HG02623 (cell line): Measurements from ENCODE around the gene FBXW11.
"Not testable (repeated sequence)": the region's sequence is repeated elsewhere in the genome, so short reads cannot be mapped to it uniquely, and the experiment has no call there.

ENCODE experiments used
- ATAC-seq: cut with Tn5 transposase; IDR thresholded peaks from one replicate; pipeline ENCODE4 v1.9.1; 2021; ENCODE audit warnings: moderate library complexity; ENCODE audit not compliant: unreplicated experiment

FBXW11 gene

GRCh38 chr5:171986772-171987171, 19.7 kb downstream of the FBXW11 start:
- no peak for ATAC-seq

DNA sequence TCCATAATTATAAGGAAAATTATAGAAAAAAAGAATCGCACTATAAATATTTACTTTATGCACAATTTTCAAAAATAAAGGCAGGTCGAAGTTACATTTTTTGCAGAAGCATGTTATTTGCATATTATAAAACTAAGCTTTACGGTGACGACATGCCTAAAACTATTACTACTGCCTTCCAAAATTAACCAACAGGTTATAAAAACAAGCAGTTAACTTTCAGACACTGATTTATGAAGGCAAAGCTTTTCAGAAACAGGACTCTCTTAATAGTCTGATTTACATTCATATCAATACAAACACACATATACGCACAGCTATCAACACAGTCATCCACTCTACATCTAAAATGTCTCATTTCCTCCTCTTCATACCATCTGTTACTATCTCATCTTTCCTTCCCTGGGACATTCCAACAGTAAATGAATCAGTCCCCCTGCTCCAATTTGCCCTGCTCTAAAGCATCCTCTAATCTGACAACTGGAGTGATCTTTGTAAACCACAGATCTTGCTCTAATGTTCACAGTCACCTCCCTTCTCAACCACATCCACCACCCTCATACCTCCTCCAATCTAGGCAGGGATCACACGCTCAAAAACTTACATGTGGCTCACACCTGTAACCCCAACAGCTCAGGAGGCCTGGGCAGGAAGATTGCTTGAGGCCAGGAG, 21.6 kb downstream of the FBXW11 start:
- ATAC-seq = peak; percentile 34

DNA sequence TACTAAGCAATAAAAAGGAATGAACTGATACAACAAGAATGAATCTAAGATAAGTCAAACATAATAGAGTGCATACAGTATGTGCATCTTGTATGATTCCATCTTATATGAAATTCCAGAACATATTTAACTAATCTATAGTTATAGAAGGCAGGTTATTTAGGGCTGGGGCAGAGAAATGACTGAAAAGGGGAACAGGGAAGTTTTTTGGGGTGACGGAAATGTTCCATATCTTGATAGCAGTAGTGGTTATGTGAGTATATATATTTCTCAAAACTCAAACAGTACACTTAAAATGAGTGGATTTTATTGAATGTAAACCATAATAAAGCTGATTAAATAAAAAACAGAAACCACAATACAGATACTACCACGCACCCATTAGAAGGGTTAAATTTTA, 24.6 kb downstream of the FBXW11 start:
- ATAC-seq = no peak

GRCh38 chr5:171980792-171981191, 25.6 kb downstream of the FBXW11 start:
- ATAC-seq = no peak

GRCh38 chr5:171979606-171980005, 26.8 kb downstream of the FBXW11 start:
- no peak for ATAC-seq

DNA sequence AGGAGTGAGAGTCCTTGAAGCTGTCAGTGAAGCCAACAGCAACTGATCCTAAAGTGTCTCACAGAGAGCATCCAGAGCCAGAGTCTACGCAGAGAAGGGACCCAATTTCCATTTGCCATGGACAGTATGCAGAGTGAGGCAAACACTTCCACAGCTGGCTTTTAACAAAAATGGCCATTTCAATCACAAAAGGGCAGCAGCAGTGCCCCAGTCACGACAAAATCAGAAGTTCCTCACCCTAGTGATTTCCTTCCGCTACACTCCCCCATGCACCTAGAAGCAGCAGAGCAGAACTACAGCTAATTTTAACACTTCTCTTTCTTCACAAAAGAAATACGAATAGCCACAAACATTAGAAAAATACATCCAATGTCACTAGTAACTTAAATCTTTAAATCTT, 27.9 kb downstream of the FBXW11 start:
- peak; percentile 42 for ATAC-seq

DNA sequence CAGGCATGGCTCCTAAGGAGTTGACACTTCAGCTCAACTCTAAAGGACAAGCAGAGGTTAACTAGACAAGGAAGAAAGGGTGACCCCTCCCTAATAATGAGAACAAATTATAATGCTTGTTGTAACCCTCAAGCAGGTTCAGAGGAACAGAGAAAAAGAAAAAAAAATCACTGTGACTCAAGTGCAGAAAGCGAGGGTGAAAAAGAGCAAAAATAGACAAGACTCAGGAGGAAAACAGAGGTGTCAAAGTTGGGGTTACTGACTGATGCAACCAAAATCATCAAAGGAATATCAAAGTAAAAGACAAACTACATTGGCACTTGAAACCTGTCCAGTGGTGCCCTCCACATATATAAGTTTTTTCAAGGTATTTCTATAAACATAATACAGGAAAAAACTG, 28.4 kb downstream of the FBXW11 start:
- ATAC-seq = no peak

DNA sequence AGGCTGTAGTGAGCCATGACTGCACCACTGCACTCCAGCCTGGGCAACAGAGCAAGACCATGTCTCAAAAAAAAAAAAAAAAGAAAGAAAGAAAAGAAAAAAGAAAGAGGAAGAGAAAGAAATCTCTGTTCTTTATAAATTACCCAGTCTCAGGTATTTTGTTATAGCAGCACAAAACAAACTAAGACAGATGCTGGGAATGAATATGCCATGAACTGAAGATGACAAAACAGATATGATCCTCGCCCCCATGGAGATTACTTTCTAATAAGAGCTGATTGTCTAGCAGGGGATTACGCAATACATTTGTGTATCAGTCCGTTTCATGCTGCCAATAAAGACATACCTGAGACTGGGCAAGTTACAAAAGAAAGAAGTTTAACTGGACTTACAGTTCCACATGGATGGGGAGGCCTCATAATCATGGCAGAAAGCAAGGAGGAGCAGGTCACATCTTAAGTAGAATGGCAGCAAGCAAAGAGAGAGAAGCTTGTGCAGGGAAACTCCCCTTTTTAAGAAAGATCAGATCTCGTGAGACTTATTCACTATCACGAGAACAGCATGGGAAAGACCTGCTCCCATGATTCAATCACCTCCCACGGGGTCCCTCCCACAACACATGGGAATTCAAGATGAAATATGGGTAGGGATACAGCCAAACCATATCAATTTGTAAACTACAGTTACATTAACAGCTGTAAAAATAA, 29.0 kb downstream of the FBXW11 start:
- ATAC-seq = not testable (repeated sequence)

DNA sequence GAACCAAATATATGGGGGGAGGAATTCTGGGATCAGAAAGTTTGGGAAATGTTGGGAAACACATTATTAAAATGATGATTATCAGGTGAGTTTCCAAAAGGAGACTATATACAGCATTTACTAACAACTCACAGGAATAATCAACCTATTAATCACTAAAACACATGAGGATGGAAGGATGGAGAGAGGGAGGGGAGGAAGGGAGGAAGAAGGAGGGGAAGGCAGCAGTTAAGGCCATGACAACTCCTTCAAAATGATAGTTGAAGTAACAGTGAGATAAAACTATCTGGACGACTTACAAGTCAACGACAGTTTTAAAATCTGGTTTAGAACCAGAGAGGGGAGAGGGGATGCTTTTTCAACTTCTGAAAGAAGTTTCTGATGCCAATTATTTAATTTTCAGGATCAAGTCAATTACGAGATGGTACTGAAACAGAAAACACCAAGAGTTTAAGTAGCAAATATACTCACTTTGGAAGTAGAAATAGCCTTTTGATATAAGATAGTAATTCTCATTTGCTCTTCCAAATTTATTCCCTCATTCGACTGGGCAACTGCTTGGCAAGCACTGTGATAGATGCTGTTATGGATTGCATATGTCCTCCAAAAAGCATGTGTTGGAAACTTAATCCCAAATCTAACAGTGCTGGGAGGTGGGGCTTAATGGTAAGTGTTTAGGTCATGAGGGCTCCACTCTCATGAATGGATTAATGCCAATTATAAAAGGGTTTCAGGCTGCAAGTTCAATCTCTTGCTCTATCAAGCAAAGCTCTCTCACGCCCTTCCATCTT, 30.4 kb downstream of the FBXW11 start:
- no peak for ATAC-seq

GRCh38 chr5:171975262-171975876, 31.1 kb downstream of the FBXW11 start:
- no peak for ATAC-seq

- no peak for ATAC-seq
Observed at GRCh38 chr5:171970826-171971225, 35.6 kb downstream of the FBXW11 start.

GRCh38 chr5:171969288-171969880, 37.1 kb downstream of the FBXW11 start:
- no peak for ATAC-seq

DNA sequence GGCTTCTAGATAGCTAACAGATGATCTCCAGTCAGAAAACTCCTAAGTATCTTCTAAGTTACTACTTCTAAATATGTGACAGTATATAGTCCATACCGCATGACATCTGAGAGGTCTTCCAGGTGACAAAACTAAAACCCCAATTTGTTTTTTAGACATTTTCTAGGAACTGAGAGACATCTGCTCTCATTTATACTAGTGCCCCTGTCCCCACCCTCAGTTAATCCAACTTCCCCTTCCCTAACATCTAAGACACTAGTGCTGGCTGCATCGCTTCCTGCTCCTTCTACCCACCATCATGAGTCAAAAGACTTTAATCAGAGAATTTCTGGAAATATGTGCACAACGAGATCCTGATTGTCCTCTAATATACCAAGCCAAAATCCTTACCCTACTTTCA, 37.9 kb downstream of the FBXW11 start:
- ATAC-seq = no peak

GRCh38 chr5:171966964-171967363, 39.5 kb downstream of the FBXW11 start:
- no peak for ATAC-seq

DNA sequence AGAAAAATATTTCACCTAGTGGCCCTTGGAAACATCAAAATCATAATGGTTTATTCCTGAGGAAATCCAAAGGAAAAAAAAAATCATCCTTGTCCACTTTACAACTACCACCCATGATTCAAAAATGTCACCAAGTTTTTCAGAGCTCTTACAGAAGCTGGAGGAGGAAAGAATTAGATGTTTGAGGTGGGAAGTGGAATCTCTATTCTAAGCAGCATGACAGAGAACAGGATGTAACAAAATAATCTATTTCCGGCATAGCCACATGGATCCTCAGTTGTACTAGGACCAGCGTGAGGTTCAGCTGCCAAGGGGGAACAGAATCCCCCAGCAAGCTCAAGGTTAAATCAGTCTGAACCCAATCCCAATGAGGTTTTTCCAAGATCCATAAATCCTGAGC, 40.2 kb downstream of the FBXW11 start:
- ATAC-seq = no peak

- no peak for ATAC-seq
Observed at GRCh38 chr5:171965745-171966144, 40.7 kb downstream of the FBXW11 start.

GRCh38 chr5:171963416-171963815, 43.0 kb downstream of the FBXW11 start:
- no peak for ATAC-seq

DNA sequence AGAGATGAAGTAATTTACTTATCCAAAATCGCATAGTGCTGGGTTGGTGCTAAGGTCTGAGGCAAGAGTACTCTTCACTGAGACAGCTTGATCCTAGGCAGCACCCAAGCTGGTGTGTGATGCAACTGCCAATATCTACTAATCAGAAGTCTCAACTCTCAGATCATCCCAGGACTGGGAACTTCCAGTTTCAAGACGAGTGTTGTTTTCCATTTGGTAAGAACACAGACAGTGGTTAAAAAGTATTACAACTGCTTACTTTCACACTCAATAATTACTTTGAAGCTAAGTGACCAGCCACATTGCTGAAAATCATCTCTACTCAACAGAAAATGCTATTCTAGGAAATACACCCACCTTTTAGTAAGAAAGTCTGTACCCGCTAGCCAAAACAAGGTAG, 45.3 kb downstream of the FBXW11 start:
- peak; percentile 66 for ATAC-seq

- ATAC-seq = peak; percentile 34
Observed at GRCh38 chr5:171957591-171958251, 48.7 kb downstream of the FBXW11 start.

DNA sequence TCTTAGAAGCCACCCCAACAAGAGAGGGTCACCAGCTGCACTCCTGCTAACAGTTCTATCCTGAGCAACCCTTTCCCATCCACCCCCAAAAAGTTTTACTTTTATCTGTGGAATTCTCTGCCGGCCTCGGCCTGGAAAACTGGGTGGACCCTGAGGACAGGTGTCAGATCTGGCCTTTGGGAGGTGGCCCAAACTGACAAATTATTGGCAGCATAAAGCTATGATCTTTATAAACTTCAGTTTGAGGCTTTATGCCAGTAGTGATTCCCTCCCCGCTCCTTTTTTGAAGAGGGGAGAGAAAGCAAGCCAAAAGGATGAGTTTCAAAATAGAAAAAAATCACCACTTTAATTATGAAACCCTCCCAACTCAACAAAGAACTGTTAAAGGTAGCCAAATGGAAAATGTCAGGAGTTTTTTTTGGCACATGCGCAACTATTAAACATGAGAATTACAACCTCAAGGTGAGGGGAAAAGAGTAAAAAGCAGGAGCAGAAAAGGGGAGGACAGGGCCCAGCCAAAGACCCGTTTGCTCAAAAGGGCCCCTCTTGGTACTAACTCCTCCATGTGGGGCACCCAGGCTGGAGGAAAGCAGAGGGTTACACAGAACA, 49.4 kb downstream of the FBXW11 start:
- ATAC-seq = no peak
